GM21786 (cell line): ENCODE results near the gene MGAT4A.

Experiments
- ATAC-seq: cut with Tn5 transposase; IDR thresholded peaks from one replicate; pipeline ENCODE4 v1.9.1; 2021; ENCODE audit not compliant: unreplicated experiment

The MGAT4A gene

GRCh38 chr2:98578231-98578630 lies 152.7 kb downstream of the MGAT4A start:
- no peak for ATAC-seq

GRCh38 chr2:98577313-98577712 lies 153.6 kb downstream of the MGAT4A start:
- ATAC-seq: no peak

- ATAC-seq: no peak
Observed at GRCh38 chr2:98576666-98577312, 154.1 kb downstream of the MGAT4A start.

GRCh38 chr2:98573426-98573825 lies 157.5 kb downstream of the MGAT4A start:
- ATAC-seq: no peak

GRCh38 chr2:98572676-98573075 lies 158.3 kb downstream of the MGAT4A start:
- no peak for ATAC-seq

GRCh38 chr2:98572211-98572610 lies 158.7 kb downstream of the MGAT4A start:
- ATAC-seq: no peak

- ATAC-seq: no peak
Observed at GRCh38 chr2:98571796-98572195, 159.1 kb downstream of the MGAT4A start.

GRCh38 chr2:98571121-98571701 lies 159.7 kb downstream of the MGAT4A start:
- ATAC-seq: no peak

GRCh38 chr2:98570356-98570755 lies 160.6 kb downstream of the MGAT4A start:
- no peak for ATAC-seq

- ATAC-seq: no peak
Observed at GRCh38 chr2:98569915-98570314, 161.0 kb downstream of the MGAT4A start.

- ATAC-seq: no peak
Observed at GRCh38 chr2:98569197-98569793, 161.6 kb downstream of the MGAT4A start.
